Measurements from ENCODE around the gene ATP11A. TPM values are rescaled to one million over a fixed set of nuclear protein-coding genes. Genes with fewer than 3 reads are reported as not detected.

ATP11A gene
- total RNA-seq, 1 experiment from 2014 or later, result 9.4 TPM

- POLR2A ChIA-PET (ENCODE audit: low non-redundant PET), result no interaction called here
- TF ChIP-seq, protein P1, sequence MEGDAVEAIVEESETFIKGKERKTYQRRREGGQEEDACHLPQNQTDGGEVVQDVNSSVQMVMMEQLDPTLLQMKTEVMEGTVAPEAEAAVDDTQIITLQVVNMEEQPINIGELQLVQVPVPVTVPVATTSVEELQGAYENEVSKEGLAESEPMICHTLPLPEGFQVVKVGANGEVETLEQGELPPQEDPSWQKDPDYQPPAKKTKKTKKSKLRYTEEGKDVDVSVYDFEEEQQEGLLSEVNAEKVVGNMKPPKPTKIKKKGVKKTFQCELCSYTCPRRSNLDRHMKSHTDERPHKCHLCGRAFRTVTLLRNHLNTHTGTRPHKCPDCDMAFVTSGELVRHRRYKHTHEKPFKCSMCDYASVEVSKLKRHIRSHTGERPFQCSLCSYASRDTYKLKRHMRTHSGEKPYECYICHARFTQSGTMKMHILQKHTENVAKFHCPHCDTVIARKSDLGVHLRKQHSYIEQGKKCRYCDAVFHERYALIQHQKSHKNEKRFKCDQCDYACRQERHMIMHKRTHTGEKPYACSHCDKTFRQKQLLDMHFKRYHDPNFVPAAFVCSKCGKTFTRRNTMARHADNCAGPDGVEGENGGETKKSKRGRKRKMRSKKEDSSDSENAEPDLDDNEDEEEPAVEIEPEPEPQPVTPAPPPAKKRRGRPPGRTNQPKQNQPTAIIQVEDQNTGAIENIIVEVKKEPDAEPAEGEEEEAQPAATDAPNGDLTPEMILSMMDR (conservative IDR thresholded peaks at IDR 0.05; ENCODE audit: low read depth, low read length), result no peak
- TF ChIP-seq EZH2 (IDR thresholded peaks at IDR 0.05; ENCODE audit: borderline replicate concordance, low read depth, low read length, poor library complexity, severe bottlenecking), result no peak
Measured at GRCh38 chr13:112776354-112776753, 86.5 kb downstream of the ATP11A start.

GRCh38 chr13:112776971-112777370 lies 87.1 kb downstream of the ATP11A start:
- Histone ChIP-seq H3K27me3 (replicated peaks; ENCODE audit: insufficient read depth, low read depth, low read length, poor library complexity) (no peaks in the 10 kb centered on the region), H3K9me3 (ENCODE audit: low read depth, low read length, poor library complexity, severe bottlenecking) (no peaks in the 10 kb centered on the region), H3K4me3 (ENCODE audit: low read depth, low read length, poor library complexity, severe bottlenecking) (no peak overlapping the region), H3K27ac (ENCODE audit: low read depth, low read length, poor library complexity, severe bottlenecking) (no peak overlapping the region), H3K36me3 (ENCODE audit: insufficient read depth, low read length, poor library complexity, severe bottlenecking) (no peaks in the 10 kb centered on the region), H3K4me1 (ENCODE audit: insufficient read depth, low read length, poor library complexity, severe bottlenecking) (no peaks in the 10 kb centered on the region)
- intact Hi-C loops (cut with micrococcal nuclease; ENCODE audit: unreplicated experiment), result no loop called here
- POLR2A ChIA-PET (ENCODE audit: low non-redundant PET), result no interaction called here
- TF ChIP-seq EZH2 (IDR thresholded peaks at IDR 0.05; ENCODE audit: borderline replicate concordance, low read depth, low read length, poor library complexity, severe bottlenecking), result no peak
- TF ChIP-seq, protein P1 (conservative IDR thresholded peaks at IDR 0.05; ENCODE audit: low read depth, low read length), result no peak
- DNase-seq (ENCODE audit: low spot score), result no peak
- no TSS peak for BruUV-seq (replicated peaks)
- CTCF ChIA-PET, result no interaction called here

More at GRCh38 chr13:112776354-112776753, 86.5 kb downstream of the ATP11A start:
- Histone ChIP-seq H3K4me3 (ENCODE audit: low read depth, low read length, poor library complexity, severe bottlenecking) (no peak overlapping the region), H3K27me3 (replicated peaks; ENCODE audit: insufficient read depth, low read depth, low read length, poor library complexity) (no peaks in the 10 kb centered on the region), H3K9me3 (ENCODE audit: low read depth, low read length, poor library complexity, severe bottlenecking) (no peaks in the 10 kb centered on the region), H3K4me1 (ENCODE audit: insufficient read depth, low read length, poor library complexity, severe bottlenecking) (no peaks in the 10 kb centered on the region), H3K27ac (ENCODE audit: low read depth, low read length, poor library complexity, severe bottlenecking) (no peak overlapping the region), H3K36me3 (ENCODE audit: insufficient read depth, low read length, poor library complexity, severe bottlenecking) (no peaks in the 10 kb centered on the region)
- BruUV-seq (replicated peaks), result no TSS peak
- CTCF ChIA-PET, result no interaction called here
- intact Hi-C loops (cut with micrococcal nuclease; ENCODE audit: unreplicated experiment), result no loop called here
- no peak for DNase-seq (ENCODE audit: low spot score)

DNA sequence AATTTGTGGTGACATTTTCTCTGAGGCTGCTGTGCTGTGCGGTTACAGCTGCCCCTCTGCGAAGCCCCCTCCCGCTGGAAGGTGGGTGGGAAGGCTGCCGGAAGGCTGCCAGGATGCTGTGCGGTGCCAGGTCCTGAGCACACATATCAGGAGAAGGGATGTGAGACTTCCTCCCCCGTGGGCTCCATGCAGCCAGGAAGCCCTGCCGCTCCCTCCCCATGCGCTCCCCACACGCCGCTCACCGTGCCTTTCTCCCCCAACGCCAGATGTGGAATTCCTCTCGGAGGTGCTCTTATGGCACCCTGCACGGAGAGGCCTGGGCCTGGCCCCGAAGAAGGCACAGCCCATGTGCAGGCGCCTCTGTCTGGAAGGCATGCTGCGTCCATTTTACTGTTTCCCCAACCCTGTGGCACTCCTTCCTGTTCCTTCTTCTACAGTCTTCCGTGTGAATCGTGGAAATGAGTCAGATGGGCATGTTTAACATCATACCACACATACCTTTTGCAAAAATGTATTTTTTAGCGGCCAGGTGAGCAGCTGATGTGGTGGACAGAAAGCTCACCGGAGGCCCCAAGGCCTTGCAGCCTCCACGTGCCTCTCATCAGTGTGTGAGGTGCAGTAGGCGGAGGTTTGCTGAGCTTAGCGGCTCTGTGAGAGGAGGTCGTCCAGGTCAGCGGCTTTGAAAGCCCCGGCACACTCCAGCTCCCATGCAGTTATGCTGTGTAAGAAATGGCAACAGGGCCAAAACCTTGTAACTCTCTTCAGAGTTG lies 88.0 kb downstream of the ATP11A start:
- TF ChIP-seq EZH2 (IDR thresholded peaks at IDR 0.05; ENCODE audit: borderline replicate concordance, low read depth, low read length, poor library complexity, severe bottlenecking), result no peak
- TF ChIP-seq, protein P1 (conservative IDR thresholded peaks at IDR 0.05; ENCODE audit: low read depth, low read length), result no peak
- H3K4me3 ChIP-seq (ENCODE audit: low read depth, low read length, poor library complexity, severe bottlenecking), result no peak overlapping the region
- H3K9me3 ChIP-seq (ENCODE audit: low read depth, low read length, poor library complexity, severe bottlenecking), result no peaks in the 10 kb centered on the region
- no peak overlapping the region for H3K27ac ChIP-seq (ENCODE audit: low read depth, low read length, poor library complexity, severe bottlenecking)
- no peaks in the 10 kb centered on the region for H3K4me1 ChIP-seq (ENCODE audit: insufficient read depth, low read length, poor library complexity, severe bottlenecking)
- no TSS peak for BruUV-seq (replicated peaks)
- intact Hi-C loops (cut with micrococcal nuclease; ENCODE audit: unreplicated experiment), result no loop called here
- CTCF ChIA-PET, result no interaction called here
- POLR2A ChIA-PET (ENCODE audit: low non-redundant PET), result no interaction called here
- H3K27me3 ChIP-seq (replicated peaks; ENCODE audit: insufficient read depth, low read depth, low read length, poor library complexity), result no peaks in the 10 kb centered on the region
- no peaks in the 10 kb centered on the region for H3K36me3 ChIP-seq (ENCODE audit: insufficient read depth, low read length, poor library complexity, severe bottlenecking)
- no peak for DNase-seq (ENCODE audit: low spot score)
